Keratinocyte (primary cell): ENCODE measurements around the gene CINP. TPM values are rescaled to one million over a fixed set of nuclear protein-coding genes. Genes with fewer than 3 reads are reported as not detected.

Experiments used
- DNase-seq: peaks from one replicate; pipeline ENCODE4 v3.0.0-alpha.2; 2011; ENCODE audit warnings: low read depth, missing footprints, low spot score
- FAIRE-seq: peaks from 2 replicates; lab custom pipeline; 2011; peaks lifted over from hg19 to GRCh38; lab: Jason Lieb, UNC
- H2AFZ ChIP-seq: 2 replicates; pipeline ENCODE4 v1.6.0; 2012; ENCODE audit warnings: low read length, control low read depth, inconsistent platforms; ENCODE audit not compliant: control insufficient read depth
- H3K27ac ChIP-seq: 2 replicates; pipeline ENCODE4 v1.5.1; 2011; ENCODE audit warnings: low read length; ENCODE audit not compliant: control insufficient read depth, insufficient read depth
- H3K27me3 ChIP-seq: 3 replicates; pipeline ENCODE4 v1.6.0; 2011; ENCODE audit warnings: low read length; ENCODE audit not compliant: control insufficient read depth, insufficient read depth; ENCODE audit errors: extremely low read depth
- H3K36me3 ChIP-seq, 2 experiments: 2 replicates in 1 of 2; 3 replicates in 1 of 2; pipeline ENCODE4 v1.5.1; 2011; ENCODE audit warnings: low read length in 2 of 2, mild to moderate bottlenecking in 1 of 2; ENCODE audit not compliant: control insufficient read depth in 2 of 2, insufficient read depth in 2 of 2; ENCODE audit errors: extremely low read depth in 1 of 2
- H3K4me1 ChIP-seq: 3 replicates; pipeline ENCODE4 v1.5.1; 2011; ENCODE audit warnings: low read length; ENCODE audit not compliant: control insufficient read depth, insufficient read depth; ENCODE audit errors: extremely low read depth
- H3K4me2 ChIP-seq: 3 replicates; pipeline ENCODE4 v1.6.0; 2011; ENCODE audit warnings: low read depth, low read length; ENCODE audit not compliant: control insufficient read depth, insufficient read depth; ENCODE audit errors: extremely low read depth
- H3K4me3 ChIP-seq, 3 experiments: fragments of 200-600 bp in 1 of 3; sonication (generic) in 1 of 3; 2 replicates in 2 of 3; 3 replicates in 1 of 3; pipeline ENCODE4 v1.5.1; 2011 to 2016; ENCODE audit warnings: low read length in 3 of 3, mild to moderate bottlenecking in 3 of 3, control low read depth in 2 of 3, inconsistent platforms in 1 of 3, low read depth in 1 of 3, mixed read lengths in 1 of 3, mixed run types in 1 of 3, moderate library complexity in 1 of 3; ENCODE audit not compliant: control insufficient read depth in 2 of 3, insufficient read depth in 2 of 3; ENCODE audit errors: extremely low read depth in 1 of 3
- H3K79me2 ChIP-seq: 2 replicates; pipeline ENCODE4 v1.6.0; 2012; ENCODE audit warnings: low read length; ENCODE audit not compliant: control insufficient read depth, insufficient read depth
- H3K9ac ChIP-seq: 3 replicates; pipeline ENCODE4 v1.6.0; 2011; ENCODE audit warnings: low read length; ENCODE audit not compliant: control insufficient read depth, insufficient read depth; ENCODE audit errors: extremely low read depth
- H3K9me1 ChIP-seq: 3 replicates; pipeline ENCODE4 v1.6.0; 2011; ENCODE audit warnings: low read length; ENCODE audit not compliant: control insufficient read depth, insufficient read depth; ENCODE audit errors: extremely low read depth
- H3K9me3 ChIP-seq: 2 replicates; pipeline ENCODE4 v1.5.1; 2012; ENCODE audit warnings: low read depth, low read length; ENCODE audit not compliant: control insufficient read depth
- H4K20me1 ChIP-seq: 3 replicates; pipeline ENCODE4 v1.6.0; 2011; ENCODE audit warnings: low read length; ENCODE audit not compliant: control insufficient read depth, insufficient read depth; ENCODE audit errors: extremely low read depth
- EZH2 ChIP-seq: IDR thresholded peaks from one replicate; pipeline ENCODE4 v1.6.1; 2012; ENCODE audit warnings: inconsistent platforms, mild to moderate bottlenecking, low read length, moderate library complexity
- dilution Hi-C: fragments of 300-500 bp; cut with MboI; formaldehyde crosslinking; loops from one replicate; pipeline ENCODE4 v1.7.0; 2020; ENCODE audit warnings: low sequenced_read_pairs; ENCODE audit not compliant: extremely low pct_ligation_motif_present
- polyA plus RNA-seq, 5 experiments: library from polyadenylated mRNA; depleted of rRNA in 3 of 5; stranded (reverse) in 3 of 5; stranded (forward) in 1 of 5; unstranded in 1 of 5; fragments of >200 nt; gene quantifications; 1 replicate in 1 of 5; 2 replicates in 3 of 5; 3 replicates in 1 of 5; pipeline versions ENCODE4 v1.2.1 to v1.2.3, GENCODE V29; 2011 to 2012; ENCODE audit warnings: missing spikeins in 2 of 5, low read depth in 1 of 5, low replicate concordance in 1 of 5
- TF ChIP-seq, protein P1 (sequence below), 3 experiments: IDR thresholded peaks in 1 of 3; conservative IDR thresholded peaks in 1 of 3; optimal IDR thresholded peaks in 1 of 3; 2 replicates in 2 of 3; 3 replicates in 1 of 3; pipeline versions ENCODE3 to v1.5.1; 2011; ENCODE audit warnings: low read length in 3 of 3, mild to moderate bottlenecking in 3 of 3, moderate library complexity in 2 of 3, control low read depth in 1 of 3, inconsistent platforms in 1 of 3; ENCODE audit not compliant: insufficient read depth in 2 of 3; ENCODE audit errors: extremely low read depth in 1 of 3

The CINP gene
- polyA plus RNA-seq, 1 donor (not counting 4 experiments of a cell fraction or from before 2014, with no cell fraction given): 49.3 TPM

DNA sequence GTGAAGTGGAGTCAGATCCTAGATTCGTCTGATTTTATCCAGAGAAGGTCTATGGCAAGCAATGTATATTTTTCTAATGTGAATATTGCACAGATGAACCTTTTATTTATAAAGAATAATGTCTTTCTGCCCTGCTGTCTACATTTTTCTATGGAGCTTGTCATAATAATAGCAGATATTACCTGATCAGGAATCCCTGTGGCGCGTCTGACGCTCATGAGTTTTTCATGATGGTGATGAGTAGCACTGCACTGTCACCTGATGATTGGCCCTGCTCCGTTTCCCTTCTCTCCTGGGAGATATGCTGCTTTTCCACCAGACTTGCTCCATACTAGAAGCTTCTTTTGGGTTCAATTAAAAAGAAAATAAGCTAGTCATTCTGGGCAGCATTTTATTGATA, 20.5 kb downstream of the CINP start:
- Histone ChIP-seq H3K9ac (no peak overlapping the region), H4K20me1 (no peaks in the 10 kb centered on the region), H3K4me1 (no peaks in the 10 kb centered on the region), H3K4me3 (no peak overlapping the region), H2AFZ (no peak overlapping the region), H3K27me3 (no peaks in the 10 kb centered on the region), H3K9me1 (no peaks in the 10 kb centered on the region), H3K36me3 (peaks cover 11 to 15% of the 10 kb centered on the region in 2 experiments), H3K9me3 (no peaks in the 10 kb centered on the region), H3K27ac (no peak overlapping the region), H3K4me2 (no peak overlapping the region), H3K79me2 (no peaks in the 10 kb centered on the region)
- dilution Hi-C loops: no loop called here
- FAIRE-seq: no peak
- no peak for TF ChIP-seq EZH2
- TF ChIP-seq, protein P1, sequence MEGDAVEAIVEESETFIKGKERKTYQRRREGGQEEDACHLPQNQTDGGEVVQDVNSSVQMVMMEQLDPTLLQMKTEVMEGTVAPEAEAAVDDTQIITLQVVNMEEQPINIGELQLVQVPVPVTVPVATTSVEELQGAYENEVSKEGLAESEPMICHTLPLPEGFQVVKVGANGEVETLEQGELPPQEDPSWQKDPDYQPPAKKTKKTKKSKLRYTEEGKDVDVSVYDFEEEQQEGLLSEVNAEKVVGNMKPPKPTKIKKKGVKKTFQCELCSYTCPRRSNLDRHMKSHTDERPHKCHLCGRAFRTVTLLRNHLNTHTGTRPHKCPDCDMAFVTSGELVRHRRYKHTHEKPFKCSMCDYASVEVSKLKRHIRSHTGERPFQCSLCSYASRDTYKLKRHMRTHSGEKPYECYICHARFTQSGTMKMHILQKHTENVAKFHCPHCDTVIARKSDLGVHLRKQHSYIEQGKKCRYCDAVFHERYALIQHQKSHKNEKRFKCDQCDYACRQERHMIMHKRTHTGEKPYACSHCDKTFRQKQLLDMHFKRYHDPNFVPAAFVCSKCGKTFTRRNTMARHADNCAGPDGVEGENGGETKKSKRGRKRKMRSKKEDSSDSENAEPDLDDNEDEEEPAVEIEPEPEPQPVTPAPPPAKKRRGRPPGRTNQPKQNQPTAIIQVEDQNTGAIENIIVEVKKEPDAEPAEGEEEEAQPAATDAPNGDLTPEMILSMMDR (optimal IDR thresholded peaks at IDR 0.05 in 1 of 3, IDR thresholded peaks at IDR 0.05 in 1 of 3, conservative IDR thresholded peaks at IDR 0.05 in 1 of 3; ENCODE audit: extremely low read depth in 1 of 3, insufficient read depth in 2 of 3, low read length in 3 of 3): no peak
- DNase-seq: no peak

DNA sequence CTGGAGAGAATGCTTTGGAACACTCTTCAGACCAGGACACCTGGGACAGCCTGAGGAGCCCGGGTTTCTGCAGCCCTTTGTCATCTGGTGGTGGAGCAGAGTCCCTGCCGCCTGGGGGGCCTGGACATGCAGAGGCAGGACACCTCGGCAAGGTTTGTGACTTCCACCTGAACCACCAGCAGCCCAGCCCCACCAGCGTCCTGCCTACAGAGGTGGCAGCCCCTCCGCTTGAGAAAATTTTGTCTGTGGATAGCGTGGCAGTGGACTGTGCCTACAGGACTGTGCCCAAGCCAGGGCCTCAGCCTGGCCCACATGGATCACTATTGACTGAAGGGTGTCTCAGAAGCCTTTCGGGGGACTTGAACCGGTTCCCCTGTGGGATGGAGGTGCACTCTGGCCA, 21.1 kb downstream of the CINP start:
- Histone ChIP-seq H3K4me1 (no peaks in the 10 kb centered on the region), H4K20me1 (no peaks in the 10 kb centered on the region), H3K4me3 (no peak overlapping the region), H3K27ac (no peak overlapping the region), H3K9ac (no peak overlapping the region), H3K9me1 (no peaks in the 10 kb centered on the region), H3K27me3 (no peaks in the 10 kb centered on the region), H3K79me2 (no peaks in the 10 kb centered on the region), H2AFZ (no peak overlapping the region), H3K36me3 (peaks cover 11 to 15% of the 10 kb centered on the region in 2 experiments), H3K9me3 (no peaks in the 10 kb centered on the region), H3K4me2 (no peak overlapping the region)
- TF ChIP-seq EZH2: no peak
- TF ChIP-seq, protein P1 (optimal IDR thresholded peaks at IDR 0.05 in 1 of 3, IDR thresholded peaks at IDR 0.05 in 1 of 3, conservative IDR thresholded peaks at IDR 0.05 in 1 of 3; ENCODE audit: extremely low read depth in 1 of 3, insufficient read depth in 2 of 3, low read length in 3 of 3): no peak
- dilution Hi-C loops: no loop called here
- no peak for DNase-seq
- FAIRE-seq: no peak
